GM12891 (cell line): ENCODE data around the gene POU2F1.

Experiments
- PAX5 ChIP-seq: IDR thresholded peaks from 2 replicates; pipeline ENCODE4 v1.6.1; 2011; ENCODE audit warnings: low read length, moderate library complexity, mild to moderate bottlenecking; ENCODE audit not compliant: insufficient read depth, severe bottlenecking
- POLR2A ChIP-seq: IDR thresholded peaks from 2 replicates; pipeline ENCODE4 v1.6.1; 2011; ENCODE audit warnings: low read depth, low read length, control low read depth
- POLR2AphosphoS5 ChIP-seq: IDR thresholded peaks from 2 replicates; pipeline ENCODE4 v1.6.1; 2011; ENCODE audit warnings: low read depth, low read length, control low read depth
- TAF1 ChIP-seq: IDR thresholded peaks from 2 replicates; pipeline ENCODE4 v1.6.1; 2011; ENCODE audit warnings: low read depth, low read length, control low read depth

GRCh38 chr1:167221738-167222610, 1.3 kb downstream of the POU2F1 start:
- TF ChIP-seq TAF1: 0 out of 2 replicates have a peak, but pooled peaks have one; percentile 17
- peak; percentile 80 for TF ChIP-seq POLR2A
- TF ChIP-seq POLR2AphosphoS5: peak; percentile 75
- TF ChIP-seq PAX5: no peak
